Measurements from ENCODE around the gene PITPNM3. TPM values are rescaled to one million over a fixed set of nuclear protein-coding genes. Genes with fewer than 3 reads are reported as not detected.

The PITPNM3 gene
- total RNA-seq, 1 donor from 2014 or later: 2.2 TPM

DNA sequence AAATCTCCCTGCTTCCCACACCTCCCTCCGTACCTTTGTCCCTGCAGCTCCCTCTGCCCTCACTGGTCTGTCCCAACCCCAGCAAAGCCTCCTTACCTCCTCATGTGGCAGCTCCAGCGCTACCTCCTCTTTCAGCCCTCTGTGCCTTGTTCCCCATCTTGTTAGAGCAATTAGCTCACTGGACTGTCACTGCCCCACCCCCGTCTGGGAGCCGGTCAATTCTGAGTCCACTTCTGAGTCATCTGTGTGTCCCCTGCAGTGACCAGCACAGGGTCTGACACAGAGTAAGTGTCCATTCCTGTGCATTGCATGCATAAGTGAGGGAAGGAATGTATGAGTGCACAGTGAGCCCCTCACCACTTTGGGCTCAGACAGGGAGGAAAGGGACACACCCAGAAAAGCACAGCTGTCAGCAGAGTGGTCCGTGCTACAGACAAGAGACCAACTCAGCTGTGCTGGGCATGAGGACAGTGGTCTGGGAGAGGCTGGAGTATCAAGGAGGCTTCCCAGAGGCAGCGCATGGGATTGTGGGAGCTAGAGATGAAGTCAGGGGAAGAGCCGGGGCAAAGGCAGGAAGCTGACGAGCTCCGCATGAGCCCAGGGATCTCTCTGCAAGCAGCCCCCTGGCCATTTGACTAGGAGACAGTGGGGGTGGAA is 45.9 kb downstream of the PITPNM3 start:
- TF ChIP-seq, protein P1, sequence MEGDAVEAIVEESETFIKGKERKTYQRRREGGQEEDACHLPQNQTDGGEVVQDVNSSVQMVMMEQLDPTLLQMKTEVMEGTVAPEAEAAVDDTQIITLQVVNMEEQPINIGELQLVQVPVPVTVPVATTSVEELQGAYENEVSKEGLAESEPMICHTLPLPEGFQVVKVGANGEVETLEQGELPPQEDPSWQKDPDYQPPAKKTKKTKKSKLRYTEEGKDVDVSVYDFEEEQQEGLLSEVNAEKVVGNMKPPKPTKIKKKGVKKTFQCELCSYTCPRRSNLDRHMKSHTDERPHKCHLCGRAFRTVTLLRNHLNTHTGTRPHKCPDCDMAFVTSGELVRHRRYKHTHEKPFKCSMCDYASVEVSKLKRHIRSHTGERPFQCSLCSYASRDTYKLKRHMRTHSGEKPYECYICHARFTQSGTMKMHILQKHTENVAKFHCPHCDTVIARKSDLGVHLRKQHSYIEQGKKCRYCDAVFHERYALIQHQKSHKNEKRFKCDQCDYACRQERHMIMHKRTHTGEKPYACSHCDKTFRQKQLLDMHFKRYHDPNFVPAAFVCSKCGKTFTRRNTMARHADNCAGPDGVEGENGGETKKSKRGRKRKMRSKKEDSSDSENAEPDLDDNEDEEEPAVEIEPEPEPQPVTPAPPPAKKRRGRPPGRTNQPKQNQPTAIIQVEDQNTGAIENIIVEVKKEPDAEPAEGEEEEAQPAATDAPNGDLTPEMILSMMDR (IDR thresholded peaks at IDR 0.05; ENCODE audit: insufficient read depth, low read length, poor library complexity, severe bottlenecking): no peak
- Histone ChIP-seq H3K4me3 (ENCODE audit: low read depth, low read length) (no peak overlapping the region), H3K36me3 (ENCODE audit: control insufficient read depth, insufficient read depth, low read length) (no peaks in the 10 kb centered on the region), H3K27me3 (ENCODE audit: control insufficient read depth, insufficient read depth, low read length) (no peaks in the 10 kb centered on the region)
- no peak for DNase-seq (ENCODE audit: low read depth)

DNA sequence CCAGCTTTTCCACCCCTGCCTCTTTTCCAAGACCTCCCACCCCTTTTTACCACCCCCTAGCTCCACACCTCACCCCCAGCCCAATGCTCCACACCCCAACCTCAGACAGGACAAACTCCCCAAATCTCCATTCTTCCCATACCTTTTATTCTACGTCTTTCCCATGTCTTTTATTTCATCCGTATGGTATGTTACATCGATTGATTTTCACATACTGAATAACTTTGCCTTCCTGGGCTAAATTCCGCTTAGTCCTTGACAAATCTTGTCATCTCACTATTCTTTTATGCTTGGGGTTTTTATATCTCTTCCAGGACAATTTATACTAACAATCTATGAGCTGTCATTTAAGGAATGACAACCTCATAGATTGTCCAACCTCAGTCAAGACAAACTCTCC is 46.4 kb downstream of the PITPNM3 start:
- no peak for DNase-seq (ENCODE audit: low read depth)
- no peaks in the 10 kb centered on the region for H3K36me3 ChIP-seq (ENCODE audit: control insufficient read depth, insufficient read depth, low read length)
- TF ChIP-seq, protein P1 (IDR thresholded peaks at IDR 0.05; ENCODE audit: insufficient read depth, low read length, poor library complexity, severe bottlenecking): no peak

DNA sequence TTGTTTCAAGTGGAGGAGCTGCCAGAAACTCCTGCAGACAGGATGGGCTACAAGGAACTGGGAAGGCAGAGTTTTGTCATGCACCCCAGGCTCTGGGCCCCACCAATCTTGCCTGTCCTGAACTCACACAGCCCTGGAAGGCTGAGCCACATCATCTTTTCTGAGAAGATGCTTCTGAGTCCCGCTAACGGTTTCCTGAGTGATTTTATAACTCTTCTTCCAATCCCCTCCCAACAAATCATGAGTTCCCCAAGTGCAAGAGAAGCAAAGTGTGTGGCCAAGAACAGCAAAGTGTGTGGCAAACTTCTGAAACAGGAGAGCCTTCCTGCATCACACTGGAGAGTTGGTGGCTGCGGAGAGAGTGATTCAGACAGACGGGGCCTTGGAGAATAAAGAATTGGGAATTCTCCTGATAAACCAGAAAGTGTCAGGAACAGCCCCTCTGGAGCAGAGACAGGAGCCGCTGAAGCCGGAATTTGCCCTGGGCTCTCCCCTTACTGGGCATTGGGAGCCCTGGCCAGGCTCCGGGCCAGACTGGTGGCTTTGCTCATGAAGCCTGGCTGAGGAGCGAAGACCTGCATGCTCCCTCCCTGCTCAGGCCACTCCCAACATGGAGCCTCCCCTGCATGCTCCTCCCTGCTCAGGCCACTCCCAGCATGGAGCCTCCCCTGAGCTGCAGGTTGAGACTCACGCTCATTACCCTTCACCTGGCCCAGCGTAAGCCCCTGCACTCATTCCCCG is 47.2 kb downstream of the PITPNM3 start:
- TF ChIP-seq, protein P1 (IDR thresholded peaks at IDR 0.05; ENCODE audit: insufficient read depth, low read length, poor library complexity, severe bottlenecking): no peak
- H3K27me3 ChIP-seq (ENCODE audit: control insufficient read depth, insufficient read depth, low read length): no peaks in the 10 kb centered on the region
- H3K4me3 ChIP-seq (ENCODE audit: low read depth, low read length): no peak overlapping the region
- DNase-seq (ENCODE audit: low read depth): no peak
- no peaks in the 10 kb centered on the region for H3K36me3 ChIP-seq (ENCODE audit: control insufficient read depth, insufficient read depth, low read length)

More for the DNA sequence above, 46.4 kb downstream of the PITPNM3 start:
- Histone ChIP-seq H3K27me3 (ENCODE audit: control insufficient read depth, insufficient read depth, low read length) (no peaks in the 10 kb centered on the region), H3K4me3 (ENCODE audit: low read depth, low read length) (no peak overlapping the region)

DNA sequence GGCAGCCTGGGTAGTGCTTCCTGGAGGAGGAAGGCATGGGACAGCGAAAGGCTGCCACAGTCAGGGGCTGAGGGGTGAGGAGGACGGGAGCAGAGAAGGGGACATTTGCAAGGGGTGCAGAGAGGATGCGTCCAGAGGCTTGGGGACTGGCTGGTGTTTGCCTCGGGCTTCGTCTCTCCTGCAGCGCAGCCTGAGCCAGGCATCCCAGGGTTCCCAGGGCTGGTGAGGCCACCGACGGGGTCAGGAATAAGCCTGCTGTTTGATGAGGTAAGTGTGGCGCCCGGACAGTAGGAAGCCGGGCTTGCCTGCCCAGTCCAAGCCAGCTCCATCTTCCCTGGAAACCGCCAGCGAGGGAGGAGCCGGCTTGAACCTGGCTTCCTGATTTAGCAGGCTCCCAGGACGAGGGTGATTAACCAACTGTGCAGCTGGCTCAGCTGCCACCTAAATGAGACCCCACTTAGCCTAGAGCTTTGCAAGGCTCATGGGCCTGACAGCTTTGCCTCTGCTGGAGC is 47.8 kb downstream of the PITPNM3 start:
- DNase-seq (ENCODE audit: low read depth): no peak
- no peak overlapping the region for H3K4me3 ChIP-seq (ENCODE audit: low read depth, low read length)
- no peaks in the 10 kb centered on the region for H3K27me3 ChIP-seq (ENCODE audit: control insufficient read depth, insufficient read depth, low read length)
- H3K36me3 ChIP-seq (ENCODE audit: control insufficient read depth, insufficient read depth, low read length): no peaks in the 10 kb centered on the region
- TF ChIP-seq, protein P1 (IDR thresholded peaks at IDR 0.05; ENCODE audit: insufficient read depth, low read length, poor library complexity, severe bottlenecking): no peak

DNA sequence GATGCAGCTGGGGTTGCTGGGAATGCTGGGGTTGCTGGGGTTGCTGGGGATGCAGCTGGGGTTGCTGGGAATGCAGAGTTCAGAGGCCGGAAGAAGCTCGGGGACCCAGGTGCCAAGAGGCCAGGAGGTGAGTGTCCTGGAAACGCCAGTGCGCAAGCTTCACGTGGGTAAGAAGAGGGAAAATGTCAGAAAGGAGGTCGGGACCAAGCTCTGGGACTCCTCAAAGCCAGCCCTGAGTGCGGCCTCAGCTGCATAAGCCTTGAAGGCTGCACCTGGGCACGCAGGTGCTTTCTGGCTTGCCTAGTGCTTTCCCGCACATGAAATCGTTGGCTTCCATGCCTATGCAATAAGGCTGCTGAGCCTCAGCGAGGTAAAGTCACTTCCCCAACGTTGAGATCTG is 48.3 kb downstream of the PITPNM3 start:
- TF ChIP-seq, protein P1 (IDR thresholded peaks at IDR 0.05; ENCODE audit: insufficient read depth, low read length, poor library complexity, severe bottlenecking): no peak
- Histone ChIP-seq H3K36me3 (ENCODE audit: control insufficient read depth, insufficient read depth, low read length) (no peaks in the 10 kb centered on the region), H3K27me3 (ENCODE audit: control insufficient read depth, insufficient read depth, low read length) (no peaks in the 10 kb centered on the region), H3K4me3 (ENCODE audit: low read depth, low read length) (no peak overlapping the region)
- DNase-seq (ENCODE audit: low read depth): no peak
